K562 (cell line): Measurements from ENCODE around the gene OPA3. TPM values are rescaled to one million over a fixed set of nuclear protein-coding genes. Genes with fewer than 3 reads are reported as not detected.

Source experiments
- AFF4 ChIP-seq: sonication (generic); formaldehyde crosslinking; IDR thresholded peaks from 2 replicates; pipeline ENCODE4 v1.8.0; 2023; ENCODE audit warnings: mild to moderate bottlenecking, missing genetic modification reagents
- CHD7 ChIP-seq: fragments of 200-600 bp; sonication (generic); IDR thresholded peaks from one replicate; pipeline ENCODE4 v1.6.1; 2012; ENCODE audit warnings: mild to moderate bottlenecking, low read depth, low read length, inconsistent platforms
- EP400 ChIP-seq: fragments of 450-650 bp; IDR thresholded peaks from 2 replicates; pipeline ENCODE4 v1.6.1; 2017; ENCODE audit warnings: antibody characterized with exemption, mild to moderate bottlenecking, moderate library complexity
- IRF9 ChIP-seq: fragments of 450-650 bp; IDR thresholded peaks from 2 replicates; pipeline ENCODE4 v1.6.1; 2016; ENCODE audit warnings: missing biosample characterization, missing genetic modification characterization
- TEAD1 ChIP-seq, 2 experiments: fragments of 450-650 bp in 1 of 2; sonication (generic) in 1 of 2; formaldehyde crosslinking; IDR thresholded peaks; 2 replicates each; pipeline versions ENCODE4 v1.4.0 to v1.8.0; 2020 to 2022; ENCODE audit warnings: mild to moderate bottlenecking in 2 of 2, missing genetic modification reagents in 1 of 2
- ZC3H4 ChIP-seq: sonication (generic); formaldehyde crosslinking; IDR thresholded peaks from 2 replicates; pipeline ENCODE4 v1.9.0; 2021; ENCODE audit warnings: missing genetic modification reagents, borderline replicate concordance
- polyA plus RNA-seq, 8 experiments: library from polyadenylated mRNA; depleted of rRNA in 4 of 8; stranded (reverse) in 5 of 8; unstranded in 3 of 8; fragments of >200 nt; fragmentation: Nextera tagmentation in 2 of 8; fragmentation: Illumina TruSeq in 1 of 8; extraction: Ambion mirVana in 2 of 8; extraction: Trizol in 1 of 8; gene quantifications; 2 replicates each; pipeline versions ENCODE4 v1.2.1 to v1.2.3, GENCODE V29; 2011 to 2014; ENCODE audit warnings: inconsistent platforms in 1 of 8, missing spikeins in 1 of 8
- total RNA-seq, 7 experiments: library from RNA; depleted of rRNA in 6 of 7; stranded (reverse); fragments of >200 nt in 6 of 7; fragmentation: Illumina TruSeq in 2 of 7; extraction: Trizol in 2 of 7; gene quantifications; 2 replicates each; pipeline versions ENCODE4 v1.2.1 to v1.2.3, GENCODE V29; 2011 to 2021; ENCODE audit warnings: low replicate concordance in 1 of 7

OPA3 gene
- total and polyA plus RNA-seq, 9 of the 15 experiments (the other 6 are each of a cell fraction or from before 2014, with no cell fraction given) = 1.4 to 18.8 (median 9.0) TPM

GRCh38 chr19:45616704-45617017 is 32.1 kb upstream of the OPA3 start (continued):
- no peak for TF ChIP-seq AFF4 (CRISPR knock-in tag)
- TF ChIP-seq TEAD1 (CRISPR knock-in tag; IDR thresholded peaks at IDR 0.05) = 0 out of 4 replicates have a peak, but pooled peaks of 1 of the 2 experiments have one; percentile 11
- TF ChIP-seq IRF9 (tag) = 0 out of 2 replicates have a peak, but pooled peaks have one; percentile 6
- no peak for TF ChIP-seq CHD7
- TF ChIP-seq ZC3H4 = peak; percentile 61; the same call in 1 of the 2 replicates
- peak; percentile 28; the same call in 1 of the 2 replicates for TF ChIP-seq EP400
